GM21619 (cell line): Measurements from ENCODE around the gene KRTAP5-11.
"Not testable (repeated sequence)": the region's sequence is repeated elsewhere in the genome, so short reads cannot be mapped to it uniquely, and the experiment has no call there.

ENCODE experiments used
- ATAC-seq: cut with Tn5 transposase; IDR thresholded peaks from one replicate; pipeline ENCODE4 v1.9.1; 2021; ENCODE audit not compliant: unreplicated experiment

Gene KRTAP5-11

GRCh38 chr11:71534711-71535608 is 47.7 kb downstream of the KRTAP5-11 start:
- not testable (repeated sequence) for ATAC-seq

GRCh38 chr11:71532036-71532610 is 50.6 kb downstream of the KRTAP5-11 start:
- no peak for ATAC-seq
